GDM1 (cell line): ENCODE results near the gene UBE2A.

Source experiments
- DNase-seq: peaks from one replicate; lab custom pipeline; 2025; lab: John Stamatoyannopoulos, UW

The UBE2A gene

GRCh38 chrX:119574394-119575266 lies at the start of gene UBE2A:
Gene UBE2A, plus strand, starts transcription at chrX:119574563. Its CDS starts 149 bp downstream, at chrX:119574712.
- DNase-seq = peak; percentile 81

- no peak for DNase-seq
These were observed 44.8 kb upstream of the UBE2A start for GRCh38 chrX:119529345-119530276.

- no peak for DNase-seq
These were observed 36.9 kb upstream of the UBE2A start for GRCh38 chrX:119537487-119537886.

DNA sequence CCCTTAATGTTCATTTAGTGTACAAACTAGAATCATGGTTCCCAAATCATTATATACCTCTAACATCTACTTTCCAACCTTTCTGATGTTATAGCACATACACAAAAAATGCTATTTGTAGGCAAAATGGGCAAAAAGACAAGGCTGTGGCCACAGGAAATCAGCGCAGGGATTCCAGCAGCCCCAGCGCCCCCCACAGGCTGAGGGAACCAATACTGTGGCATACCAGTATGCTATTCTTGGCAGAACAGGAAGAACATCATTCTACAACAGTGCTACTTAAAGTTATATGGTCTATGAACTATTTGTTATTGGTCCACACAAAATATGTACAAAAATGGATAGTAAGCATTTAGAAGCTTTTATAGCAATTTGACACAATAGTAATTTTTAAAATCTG lies 34.5 kb upstream of the UBE2A start:
- no peak for DNase-seq

GRCh38 chrX:119541188-119541587 lies 33.2 kb upstream of the UBE2A start:
- no peak for DNase-seq

GRCh38 chrX:119549327-119550016 lies 24.9 kb upstream of the UBE2A start:
- no peak for DNase-seq

DNA sequence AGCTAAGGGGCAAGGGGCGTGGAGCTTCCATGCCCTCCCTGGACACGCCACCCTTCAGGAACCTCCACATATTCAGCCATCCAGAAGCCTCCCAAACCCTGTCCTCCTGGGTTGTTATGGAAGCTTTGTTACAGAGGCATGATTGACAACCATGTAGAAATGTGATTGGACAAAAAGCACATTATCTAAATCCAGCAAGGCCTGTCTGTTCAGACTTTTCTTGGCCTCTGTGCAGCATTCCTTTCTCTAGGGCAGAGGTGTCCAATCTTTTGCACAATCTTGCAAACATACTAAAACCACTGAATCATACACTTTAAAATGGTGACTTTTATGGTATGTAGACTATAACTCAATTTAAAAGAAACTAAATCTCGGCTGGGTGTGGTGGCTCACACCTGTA lies 21.9 kb upstream of the UBE2A start:
- DNase-seq = no peak

GRCh38 chrX:119565107-119565663 lies 9.2 kb upstream of the UBE2A start, which contains the start of gene STEEP1:
Gene STEEP1, minus strand, starts transcription at chrX:119565409. Its CDS starts 54 bp downstream, at chrX:119565355.
- DNase-seq = peak; percentile 83

- DNase-seq = no peak
These were observed 4.0 kb upstream of the UBE2A start for GRCh38 chrX:119570351-119570835.

GRCh38 chrX:119573222-119573621 lies 1.1 kb upstream of the UBE2A start:
- no peak for DNase-seq

- DNase-seq = no peak
These were observed 446 bp upstream of the UBE2A start for GRCh38 chrX:119573840-119574393.

GRCh38 chrX:119579414-119579813 lies 5.1 kb downstream of the UBE2A start:
- no peak for DNase-seq

DNA sequence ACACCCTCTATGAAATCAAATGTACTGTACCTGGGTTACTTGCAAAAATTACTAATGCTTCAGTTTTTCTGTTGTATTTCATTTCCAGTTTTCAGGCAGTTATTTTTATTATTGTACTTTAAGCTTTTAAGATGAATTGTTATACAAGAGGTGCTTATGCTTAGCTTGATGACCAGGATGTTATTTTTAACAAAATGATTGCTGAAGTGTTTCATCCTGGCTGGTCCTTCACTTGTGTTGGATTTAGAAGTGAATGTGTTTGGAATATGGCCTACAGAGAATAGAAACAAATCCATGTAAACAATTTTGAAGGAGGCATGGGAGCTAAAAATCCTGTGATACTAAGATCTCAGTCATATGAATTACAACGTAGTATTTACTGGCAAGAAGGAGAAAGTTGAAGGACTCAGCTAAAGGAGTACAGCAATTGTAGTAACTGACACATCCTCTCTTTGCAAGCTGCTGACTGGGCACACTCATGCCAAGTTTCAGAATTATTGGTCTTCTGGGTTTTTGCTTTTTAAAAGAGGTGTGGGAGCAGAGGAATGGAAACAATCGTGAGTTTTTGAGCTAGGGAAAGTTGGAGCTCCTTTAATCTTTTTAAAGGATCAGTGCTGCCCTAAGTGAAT lies 9.2 kb downstream of the UBE2A start:
- DNase-seq = no peak

DNA sequence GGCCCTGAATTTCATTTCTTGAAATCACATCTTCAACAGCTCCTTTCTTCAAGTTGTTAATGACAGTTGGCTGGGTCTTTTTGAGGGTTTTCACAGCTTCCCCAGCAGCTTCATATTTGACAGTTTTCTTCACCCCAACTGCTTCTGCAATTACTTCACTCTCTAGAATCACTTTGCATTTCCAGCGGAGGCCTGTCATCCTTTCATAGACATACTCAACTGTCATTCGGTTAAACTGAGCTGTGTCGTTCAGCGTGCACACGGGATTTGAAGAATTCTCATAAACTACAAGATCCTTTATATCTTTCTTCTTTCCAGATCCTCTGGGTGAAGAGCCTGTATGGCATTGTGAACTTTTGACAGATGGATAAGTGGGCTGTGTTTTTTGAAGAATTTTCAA lies 15.4 kb downstream of the UBE2A start:
- DNase-seq = no peak

DNA sequence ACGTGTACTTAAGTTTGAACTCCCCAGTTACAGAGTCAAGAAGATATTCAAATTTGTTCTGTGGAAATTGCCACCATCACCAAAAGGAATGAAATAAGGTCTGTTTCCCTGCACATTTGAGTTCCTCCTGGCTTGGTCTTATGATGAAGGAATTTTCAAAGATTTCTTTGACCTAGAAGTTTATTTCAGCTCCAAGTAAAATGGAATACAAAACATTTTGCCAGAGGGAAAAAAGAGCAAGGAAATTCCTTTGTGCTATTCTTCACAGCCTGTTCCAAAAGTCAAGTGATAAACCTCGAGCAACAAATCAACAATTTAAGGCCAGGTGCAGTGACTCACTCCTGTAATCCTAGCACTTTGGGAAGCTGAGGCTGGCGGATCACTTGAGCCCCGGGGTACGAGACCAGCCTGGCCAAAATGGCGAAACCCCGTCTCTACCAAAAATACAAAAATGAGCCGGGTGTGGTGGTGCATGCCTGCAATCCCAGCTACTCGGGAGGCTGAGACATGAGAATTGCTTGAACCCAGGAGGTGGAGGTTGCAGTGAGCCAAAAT lies 28.4 kb downstream of the UBE2A start:
- DNase-seq = no peak

- no peak for DNase-seq
These were observed 30.6 kb downstream of the UBE2A start for GRCh38 chrX:119604766-119605463.

GRCh38 chrX:119605464-119606279 lies 31.3 kb downstream of the UBE2A start:
- no peak for DNase-seq

GRCh38 chrX:119606280-119607017 lies 32.1 kb downstream of the UBE2A start, which contains the start of gene NKRF:
Gene NKRF, minus strand, starts transcription at chrX:119606424.
- peak; percentile 78 for DNase-seq
